ENCODE data around the gene FUCA1.
"Not testable (repeated sequence)": the region's sequence is repeated elsewhere in the genome, so short reads cannot be mapped to it uniquely, and the experiment has no call there.

Gene FUCA1

DNA sequence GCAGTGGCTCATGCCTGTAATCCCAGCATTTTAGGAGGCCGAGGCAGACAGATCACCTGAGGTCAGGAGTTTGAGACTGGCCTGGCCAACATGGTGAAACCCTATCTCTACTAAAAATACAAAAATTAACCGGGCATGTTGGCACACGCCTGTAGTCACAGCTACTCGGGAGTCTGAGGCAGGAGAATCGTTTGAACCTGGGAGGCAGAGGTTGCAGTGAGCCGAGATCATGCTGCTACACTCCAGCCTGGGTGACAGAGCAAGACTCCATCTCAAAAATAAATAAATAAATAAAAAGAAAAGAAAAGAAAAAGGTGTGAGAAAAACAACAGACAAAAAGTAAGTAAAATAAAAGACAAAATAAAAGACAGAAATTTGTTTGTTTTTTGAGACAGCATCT lies 33.9 kb downstream of the FUCA1 start:
- DNase-seq, result not testable (repeated sequence)

DNA sequence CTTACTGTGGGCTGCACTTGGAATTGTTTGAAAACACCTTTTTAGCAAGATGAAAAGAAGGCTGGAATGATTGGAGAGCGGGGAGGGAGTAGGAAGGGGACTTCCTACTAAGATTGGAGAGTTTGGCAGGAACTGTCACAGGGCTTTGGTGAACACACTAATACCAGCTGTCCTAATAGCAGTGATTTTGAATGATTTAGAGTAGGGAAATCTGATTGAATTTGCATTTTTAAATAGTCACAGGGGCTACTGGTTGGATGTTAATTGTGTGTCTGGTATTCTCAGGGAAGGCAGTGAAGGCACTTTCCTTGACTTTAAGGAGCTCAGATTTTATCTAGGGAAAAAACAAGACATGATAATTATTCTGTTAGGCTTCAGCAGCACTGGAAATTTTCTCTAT lies 40.4 kb downstream of the FUCA1 start:
- DNase-seq, result no peak

DNA sequence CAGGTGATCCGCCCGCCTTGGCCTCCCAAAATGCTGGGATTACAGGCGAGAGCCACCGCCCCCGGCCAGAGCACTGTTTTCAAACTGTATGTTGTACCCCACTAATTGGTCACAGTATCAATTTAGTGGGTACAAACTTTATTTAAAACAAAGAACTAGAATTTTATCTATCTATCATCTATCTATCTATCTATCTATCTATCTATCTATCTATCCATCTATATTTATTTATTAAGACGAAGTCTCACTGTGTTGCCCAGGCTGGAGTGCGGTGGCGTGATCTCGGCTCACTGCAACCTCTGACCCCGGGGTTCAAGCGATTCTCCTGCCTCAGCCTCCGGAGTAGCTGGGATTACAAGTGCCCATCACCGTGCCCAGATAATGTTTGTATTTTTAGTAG lies 41.5 kb downstream of the FUCA1 start:
- not testable (repeated sequence) for DNase-seq

DNA sequence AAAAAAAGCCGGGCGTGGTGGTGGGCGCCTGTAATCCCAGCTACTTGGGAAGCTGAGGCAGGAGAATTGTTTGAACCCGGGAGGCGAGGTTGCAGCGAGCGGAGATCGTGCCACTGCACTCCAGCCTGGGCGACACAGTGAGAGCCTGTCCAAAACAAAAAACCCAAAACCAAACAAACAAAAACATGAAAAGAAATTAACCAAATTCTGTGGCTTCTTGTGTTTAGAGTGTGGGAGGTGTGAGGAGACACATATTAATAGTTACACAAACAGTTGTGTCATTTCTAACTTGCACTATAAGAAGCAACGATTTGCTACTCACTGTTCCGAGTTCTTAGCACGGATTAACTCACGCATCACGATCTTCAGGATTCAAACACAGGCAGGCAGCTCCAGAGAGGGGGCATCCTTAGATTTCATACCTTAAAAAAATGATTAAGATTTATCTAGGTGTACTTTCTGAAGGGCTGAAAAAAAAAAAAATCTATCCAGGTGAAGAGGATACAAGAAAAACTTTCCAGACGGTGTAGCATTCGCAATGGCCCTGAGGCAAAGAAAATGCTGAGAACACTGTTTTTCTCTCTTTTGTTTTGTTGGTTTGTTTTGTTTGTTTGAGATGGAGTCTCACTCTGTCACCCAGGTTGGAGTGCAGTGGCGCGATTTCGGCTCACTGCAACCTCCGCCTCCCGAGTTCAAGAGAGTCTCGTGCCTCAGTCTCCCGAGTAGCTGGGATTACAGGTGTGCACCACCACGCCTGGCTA lies 42.1 kb downstream of the FUCA1 start:
- DNase-seq, result no peak

DNA sequence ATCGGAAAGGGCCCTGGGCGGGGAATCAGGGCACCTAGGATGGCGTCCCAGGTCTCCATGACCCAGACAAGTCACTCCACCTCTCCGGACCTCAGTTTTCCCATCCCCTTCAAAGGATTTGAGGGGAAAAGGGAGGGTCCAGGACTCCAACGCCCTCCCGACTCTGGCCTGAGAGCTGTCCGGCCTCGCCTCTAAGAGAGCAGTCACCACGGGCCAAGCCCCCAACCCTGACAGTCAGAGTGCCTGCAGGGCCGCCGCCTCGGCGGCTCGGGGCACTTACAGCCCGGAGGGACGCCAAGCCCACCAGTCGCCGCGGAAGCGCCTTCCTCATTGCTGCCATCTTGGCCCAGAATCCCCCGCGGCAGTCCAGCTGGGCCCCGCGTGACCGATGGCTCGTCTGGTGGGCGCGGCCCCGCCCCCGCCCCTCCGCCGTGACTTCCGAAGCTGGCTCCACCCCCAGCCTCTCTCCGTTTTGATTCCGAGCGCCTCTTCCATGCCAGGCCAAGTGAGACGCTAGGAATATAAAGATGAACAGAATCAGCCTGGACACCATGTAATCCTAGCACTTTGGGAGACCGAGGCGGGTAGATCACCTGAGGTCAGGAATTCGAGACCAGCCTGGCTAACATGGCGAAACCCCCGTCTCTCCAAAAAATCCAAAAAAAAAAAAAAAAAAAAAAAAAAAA lies 42.9 kb downstream of the FUCA1 start, which contains the start of gene HMGCL:
Gene HMGCL (minus strand): TSS at position 354 of the 686 bp plus-strand sequence. CDS start 14 bp downstream, at position 340.
- peak; percentile 75 for DNase-seq

DNA sequence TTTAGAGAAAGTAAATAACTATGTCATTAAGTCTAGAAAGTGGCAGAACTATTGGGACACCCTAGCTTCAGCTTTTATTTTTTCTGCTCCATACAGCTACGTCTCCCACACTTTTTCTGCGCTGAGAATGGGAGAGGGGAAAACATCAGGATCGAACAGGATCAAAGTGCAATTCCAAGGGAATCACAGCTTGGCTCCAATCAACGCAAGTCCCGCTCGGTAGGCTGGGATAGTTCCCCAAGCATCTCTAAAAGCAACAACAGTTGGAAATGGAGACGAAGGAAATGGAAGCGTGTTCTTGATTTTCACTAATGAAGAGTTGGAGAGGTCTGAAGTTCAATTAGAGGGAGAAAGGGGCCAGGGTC lies 43.4 kb downstream of the FUCA1 start:
- DNase-seq, result no peak

DNA sequence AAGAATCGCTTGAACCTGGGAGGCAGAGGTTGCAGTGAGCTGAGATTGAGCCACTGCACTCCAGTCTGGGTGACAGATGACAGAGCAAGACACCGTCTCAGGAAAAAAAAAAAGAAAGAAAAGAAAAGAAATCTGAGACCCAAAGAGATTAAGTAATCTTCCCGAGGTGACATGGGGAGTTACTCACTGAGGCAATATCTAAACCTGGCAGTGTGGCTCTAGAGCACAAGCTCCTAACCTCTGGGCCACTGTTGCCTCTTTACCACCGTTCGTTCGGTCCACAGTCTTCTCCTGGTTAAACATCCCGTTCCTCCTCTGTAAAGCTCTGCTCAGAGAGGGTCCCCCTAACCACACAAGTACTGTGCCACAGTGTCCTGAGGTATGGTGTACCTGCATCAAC lies 44.3 kb downstream of the FUCA1 start:
- DNase-seq, result no peak

DNA sequence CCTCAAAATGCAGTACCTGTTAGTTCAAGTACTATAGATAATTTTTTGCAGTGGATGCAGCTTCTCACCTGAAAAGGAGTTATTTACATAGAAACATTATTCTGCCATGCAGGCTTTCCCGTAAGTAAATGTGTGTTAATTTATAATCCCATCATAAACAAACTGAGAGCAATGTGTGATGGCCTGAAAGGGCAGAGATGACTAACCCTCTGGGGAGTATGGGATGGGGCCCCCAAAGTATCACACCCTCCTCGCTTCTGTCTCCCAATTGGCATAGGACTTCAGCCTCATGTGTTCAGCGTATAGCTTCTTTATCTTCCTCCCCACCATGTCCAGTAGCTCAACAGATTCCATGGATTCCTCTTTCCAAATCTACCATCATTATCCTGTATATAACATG lies 50.5 kb downstream of the FUCA1 start:
- DNase-seq, result no peak

DNA sequence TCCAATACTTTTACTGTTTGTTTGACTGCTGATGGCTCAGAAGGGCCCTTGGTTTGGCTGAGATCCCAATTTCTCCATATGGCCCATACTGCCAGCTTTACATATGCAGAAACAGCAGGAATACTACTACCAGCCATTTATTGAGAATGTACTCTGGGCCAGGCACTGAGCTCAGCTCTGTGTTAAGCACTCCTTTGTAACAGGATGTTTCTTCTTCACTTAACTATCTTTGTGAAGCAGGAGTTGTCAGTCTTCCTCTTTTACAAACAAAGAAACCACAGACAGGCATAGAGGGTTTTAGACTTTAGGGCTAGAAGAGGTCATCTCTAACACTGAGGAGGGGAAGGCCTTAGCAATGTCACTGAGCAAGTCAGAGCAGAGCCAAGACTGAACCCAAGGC lies 51.2 kb downstream of the FUCA1 start:
- no peak for DNase-seq

DNA sequence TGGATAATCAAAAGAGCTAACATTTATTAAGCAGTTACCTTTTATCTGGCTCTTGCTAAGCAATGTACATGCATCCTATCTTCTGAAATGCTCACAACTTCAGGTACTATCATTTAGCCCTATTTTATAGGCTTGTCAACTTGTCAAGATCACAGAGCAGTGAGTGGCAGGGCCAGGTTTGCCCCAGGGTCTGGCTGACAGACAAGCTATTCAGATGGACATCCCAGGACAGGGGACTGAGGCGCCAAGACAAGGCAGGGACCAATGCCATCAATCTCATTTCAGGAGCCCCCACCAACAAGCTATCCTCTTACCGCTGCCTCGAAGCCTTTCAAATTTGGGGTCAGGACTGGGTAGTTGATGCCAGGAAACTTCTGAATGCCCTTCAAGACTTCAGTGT lies 51.7 kb downstream of the FUCA1 start:
- no peak for DNase-seq

DNA sequence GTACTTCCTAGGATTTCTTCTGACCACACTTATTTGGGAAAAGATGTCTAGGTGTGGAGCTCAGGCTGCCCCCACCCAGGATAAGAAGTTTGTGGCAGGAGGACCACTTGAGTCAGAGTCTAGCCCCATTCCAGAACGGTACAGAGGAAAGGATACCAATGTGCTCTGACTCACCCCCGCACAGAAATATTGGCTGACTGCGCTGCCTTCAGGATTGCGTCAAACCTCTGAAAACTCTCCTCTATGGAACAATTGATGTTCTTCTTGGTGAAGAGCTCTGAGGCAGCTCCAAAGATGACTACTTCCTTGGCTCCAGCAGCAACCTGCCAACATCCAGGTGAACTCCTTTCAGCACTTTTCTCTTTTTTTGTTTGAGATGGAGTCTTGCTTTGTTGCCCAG lies 54.1 kb downstream of the FUCA1 start:
- no peak for DNase-seq

DNA sequence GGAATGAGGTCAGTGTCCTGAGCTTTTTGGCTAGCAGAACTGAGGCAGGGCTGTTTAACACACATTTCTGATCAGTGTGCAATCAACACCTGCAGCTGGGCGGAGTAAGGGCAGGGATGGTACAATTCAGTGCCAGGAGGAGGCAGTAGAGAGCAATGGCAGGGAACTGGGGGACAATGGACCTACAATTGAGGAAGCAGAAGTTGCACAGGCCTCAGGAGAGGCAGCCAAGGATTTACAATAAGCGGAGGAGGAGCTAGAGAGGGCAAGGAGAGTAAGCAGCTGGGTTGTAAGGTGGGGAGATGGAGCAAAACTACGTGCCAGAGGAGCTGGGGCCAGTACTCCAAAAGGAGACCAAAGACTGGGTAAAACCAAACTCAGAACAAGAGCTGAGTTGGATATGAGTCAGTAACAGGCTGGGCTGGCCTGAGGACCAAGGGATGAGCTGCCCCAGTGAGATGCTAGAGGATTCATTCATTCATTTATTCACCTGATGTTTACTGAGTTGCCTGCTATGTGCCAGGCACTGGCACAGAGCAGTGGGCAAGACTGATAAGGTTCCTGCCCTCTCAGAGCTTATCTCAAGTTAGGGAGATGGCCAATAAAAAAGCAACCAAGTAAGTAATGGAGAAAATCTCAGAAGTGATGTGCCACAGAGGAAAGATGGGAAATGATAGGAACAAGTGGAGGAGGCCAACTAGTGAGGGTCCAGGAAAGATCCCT lies 57.1 kb downstream of the FUCA1 start:
- no peak for DNase-seq

DNA sequence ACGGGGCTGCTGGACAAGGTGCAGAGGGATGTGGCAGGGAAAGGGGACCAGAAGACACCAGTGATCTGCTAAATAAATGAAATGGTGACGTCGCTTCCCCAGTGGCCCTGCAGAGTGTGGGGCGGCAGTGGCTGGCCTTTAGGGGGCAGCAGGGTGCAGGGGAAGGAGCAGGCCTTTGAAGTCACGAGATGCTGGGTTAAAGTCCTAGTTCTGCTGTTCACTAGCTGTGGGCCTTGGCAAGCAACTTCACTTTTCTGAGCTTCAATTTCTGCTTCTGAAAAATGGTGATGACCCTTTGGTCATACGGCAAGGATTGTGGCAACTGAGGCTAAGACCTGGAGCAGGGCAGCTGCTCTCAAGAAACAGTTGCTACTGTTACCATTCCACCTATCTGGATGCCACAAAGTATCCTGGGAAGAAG lies 58.3 kb downstream of the FUCA1 start:
- no peak for DNase-seq

DNA sequence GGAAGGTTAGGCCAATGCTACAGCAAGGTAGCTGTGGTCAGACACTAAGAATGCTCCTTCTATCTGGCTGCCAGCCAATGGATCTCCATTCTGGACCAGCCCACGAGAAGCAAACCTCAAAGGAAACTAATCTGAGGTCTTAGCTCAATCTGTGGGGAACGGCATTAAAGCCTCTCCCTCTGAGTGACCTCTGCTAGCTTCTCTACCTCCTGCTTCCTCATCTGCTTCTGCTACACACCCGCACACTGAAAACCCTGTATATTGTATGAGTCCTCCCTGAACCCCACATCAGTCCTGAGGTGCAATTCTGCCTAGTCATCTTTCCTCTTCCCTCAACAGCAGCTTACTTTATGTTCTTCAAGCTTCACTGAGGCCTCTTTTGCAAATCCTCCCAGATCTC lies 60.6 kb downstream of the FUCA1 start:
- no peak for DNase-seq

DNA sequence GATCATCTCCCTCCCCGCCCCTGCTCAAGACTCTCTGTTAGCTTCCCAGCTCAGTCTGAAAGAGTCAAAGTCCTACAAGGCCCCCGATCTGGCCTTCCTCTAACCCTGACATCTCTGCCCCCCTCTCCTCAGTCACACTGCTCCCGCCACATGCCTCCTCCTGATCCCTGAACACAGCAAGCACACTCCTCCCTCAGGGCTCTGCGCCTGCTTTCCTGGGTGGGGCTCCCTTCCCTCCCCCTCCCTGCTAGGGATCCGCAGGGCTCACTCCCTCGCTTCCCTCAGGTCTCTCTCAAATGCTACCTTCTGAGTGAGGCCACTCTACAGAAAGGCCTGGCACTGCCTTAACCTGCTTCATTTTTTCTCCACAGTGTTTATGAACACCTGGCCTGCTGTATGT lies 61.8 kb downstream of the FUCA1 start:
- no peak for DNase-seq

DNA sequence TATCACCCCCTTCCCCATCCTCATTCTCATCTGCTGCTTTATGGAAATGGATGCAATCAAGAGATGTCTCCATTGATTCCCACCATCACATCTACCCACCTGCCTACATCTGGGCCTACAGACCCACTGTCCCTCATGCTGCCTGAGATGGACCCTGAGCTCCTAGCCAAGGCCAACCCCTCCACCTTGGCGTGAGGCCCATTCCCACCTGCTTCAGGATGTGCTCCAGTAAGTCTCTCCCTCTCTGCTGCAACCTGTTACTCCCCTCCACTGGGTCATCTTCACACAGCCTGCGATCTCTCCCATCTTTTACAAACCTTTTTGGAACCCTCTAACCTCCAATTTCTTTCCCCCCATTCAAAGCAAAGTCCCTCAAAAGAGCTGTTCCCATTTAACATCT lies 63.1 kb downstream of the FUCA1 start:
- DNase-seq, result no peak

DNA sequence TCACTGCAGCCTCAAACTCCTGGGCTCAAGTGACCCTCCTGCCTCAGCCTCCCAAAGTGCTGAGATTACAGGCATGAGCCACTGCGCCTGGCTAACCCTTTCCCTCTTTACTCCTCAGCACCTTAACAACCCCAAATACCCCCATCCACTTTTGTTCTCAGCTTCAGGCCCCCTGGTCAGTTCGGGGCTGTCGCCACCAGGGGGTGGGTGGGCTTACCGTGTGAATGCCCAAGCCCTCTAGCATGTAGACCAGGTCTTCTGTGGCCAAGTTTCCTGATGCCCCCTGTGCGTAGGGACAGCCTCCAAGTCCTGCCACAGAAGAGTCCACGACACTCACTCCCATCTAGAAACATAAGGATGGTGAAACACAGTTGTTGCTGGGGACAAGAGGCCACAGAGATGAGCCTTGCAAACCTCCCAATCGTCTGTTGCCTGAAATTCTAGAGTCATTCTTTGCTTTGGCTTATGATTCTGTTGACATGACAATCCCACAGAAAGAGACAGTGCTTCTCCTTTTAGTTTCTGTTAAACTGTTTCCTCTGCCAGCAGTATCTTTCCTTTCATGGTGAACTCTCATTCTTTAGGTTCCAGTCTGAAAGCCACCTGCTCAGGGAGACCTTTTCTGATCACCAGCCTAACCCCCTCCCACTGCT lies 63.8 kb downstream of the FUCA1 start:
- DNase-seq, result no peak

DNA sequence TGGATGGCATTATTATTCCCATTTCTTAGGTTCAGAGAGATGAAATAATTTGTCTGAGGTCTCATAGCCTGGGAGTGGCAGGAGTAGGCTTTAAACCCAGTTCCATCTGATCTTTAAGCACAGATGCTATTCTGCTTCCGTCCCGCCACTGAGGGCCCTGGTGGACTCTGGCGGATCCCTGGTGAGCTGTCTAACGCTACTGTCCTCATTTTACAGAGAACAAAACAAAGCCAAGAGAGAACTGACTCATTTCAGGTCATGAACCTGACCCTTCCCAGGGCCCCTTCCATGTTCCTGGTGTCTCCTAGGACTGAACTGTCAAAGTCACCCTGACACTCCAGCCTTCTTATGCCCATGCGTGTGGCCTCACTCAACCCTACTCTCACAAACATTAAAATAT lies 64.4 kb downstream of the FUCA1 start:
- DNase-seq, result no peak

DNA sequence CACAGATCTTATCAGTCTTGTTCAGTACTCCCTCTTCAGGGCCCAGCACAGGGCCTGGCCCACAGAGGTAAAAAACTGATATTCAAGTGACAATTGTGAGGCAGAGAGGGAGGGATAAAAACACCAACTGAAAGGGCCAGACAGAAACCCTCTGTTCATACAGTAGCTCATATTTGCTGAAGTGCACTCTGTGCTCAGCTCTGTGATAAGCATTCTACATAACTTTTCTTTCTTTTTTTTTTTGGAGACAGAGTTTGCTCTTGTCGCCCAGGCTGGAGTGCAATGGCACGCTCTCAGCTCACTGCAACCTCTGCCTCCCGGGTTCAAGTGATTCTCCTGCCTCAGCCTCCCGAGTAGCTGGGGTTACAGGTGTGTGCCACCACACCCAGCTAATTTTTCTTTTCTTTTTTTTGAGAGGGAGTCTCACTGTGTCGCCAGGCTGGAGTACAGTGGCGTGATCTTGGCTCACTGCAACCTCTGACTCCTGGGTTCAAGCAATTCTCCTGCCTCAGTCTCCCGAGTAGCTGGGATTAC lies 65.2 kb downstream of the FUCA1 start:
- DNase-seq, result not testable (repeated sequence)

DNA sequence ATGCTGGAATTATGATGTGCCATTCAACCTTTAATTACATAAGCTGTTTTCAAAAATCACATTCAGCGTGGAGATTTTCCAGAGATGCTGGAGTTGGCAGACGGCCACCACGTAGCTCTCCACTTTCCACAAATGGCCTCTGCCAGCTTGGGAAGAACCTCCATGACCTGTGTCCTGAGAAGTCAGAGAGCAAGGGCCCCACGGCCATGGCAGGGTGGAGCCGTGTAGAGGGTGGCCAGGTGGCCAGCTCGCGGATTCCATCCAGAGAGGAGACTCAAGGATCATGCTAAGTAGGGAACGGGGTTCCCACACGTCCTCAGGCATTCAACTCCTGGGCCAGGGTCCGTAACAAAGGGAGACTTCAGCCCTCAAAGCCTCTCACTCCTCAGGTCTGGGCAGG lies 66.2 kb downstream of the FUCA1 start:
- DNase-seq, result no peak

DNA sequence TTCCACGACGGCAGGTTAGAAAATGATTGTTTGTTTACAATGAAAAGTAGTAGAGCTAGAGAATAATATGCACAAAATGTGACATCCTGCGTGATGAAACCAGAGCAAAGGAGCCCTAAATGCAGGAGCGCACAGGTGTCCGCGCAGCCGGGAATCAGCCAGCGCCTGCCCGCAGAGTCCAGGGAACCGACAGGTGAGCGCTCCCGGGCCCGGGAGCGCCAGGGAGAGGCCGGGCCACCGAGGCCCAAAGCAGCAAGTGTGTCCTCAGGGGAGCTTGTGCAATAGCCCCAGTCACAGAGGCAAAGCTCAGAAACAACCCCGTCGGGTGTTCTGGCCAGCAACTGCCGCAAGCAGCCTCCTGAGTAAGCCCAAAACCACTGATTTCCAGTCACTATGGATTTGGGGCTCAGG lies 66.7 kb downstream of the FUCA1 start:
- no peak for DNase-seq

DNA sequence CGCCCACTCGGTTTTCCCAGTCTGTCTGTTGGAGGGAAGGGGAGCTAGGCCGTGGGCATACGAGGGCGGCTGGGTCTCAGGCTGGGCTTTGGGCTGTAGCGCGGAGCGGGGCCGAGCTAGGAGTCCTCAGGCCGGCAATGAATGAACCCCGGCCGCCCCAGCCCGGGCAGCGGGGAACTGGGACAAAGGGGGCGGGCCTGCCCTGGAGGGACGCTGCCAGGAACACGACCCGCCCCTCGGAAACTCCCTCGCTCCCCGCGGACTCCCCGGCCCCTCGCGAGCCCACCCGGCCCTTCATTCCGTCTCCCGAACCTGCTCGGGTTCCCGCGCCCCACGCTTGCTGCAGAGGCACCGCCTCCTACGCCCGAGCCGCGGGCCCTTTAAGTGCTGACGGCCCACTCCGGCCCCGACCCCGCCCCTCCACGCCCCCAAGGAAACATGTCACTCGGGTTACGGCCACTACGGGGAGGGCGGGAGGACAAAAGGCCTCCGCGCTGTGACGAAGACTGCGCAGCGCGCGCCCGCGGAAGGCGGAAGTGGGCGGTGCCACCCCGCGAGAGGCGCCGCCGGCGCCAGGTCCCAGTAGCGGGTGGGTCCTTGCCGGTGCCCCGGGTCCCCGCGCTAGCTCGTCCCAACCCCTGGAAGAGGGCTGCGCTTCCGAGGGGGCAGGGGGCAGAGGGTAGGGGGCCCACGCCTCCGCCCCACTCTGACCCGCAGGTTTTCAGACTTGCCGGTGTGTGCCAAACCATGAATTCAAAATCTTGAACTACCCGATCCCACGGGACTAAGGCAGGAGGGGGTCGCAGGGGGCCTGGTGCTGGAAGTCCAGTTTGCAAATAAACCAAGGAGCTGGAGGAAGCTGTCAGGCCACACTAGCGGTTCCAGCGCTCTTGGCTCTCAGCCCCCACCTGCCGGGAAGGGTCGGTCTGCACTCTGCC lies 67.4 kb downstream of the FUCA1 start, which contains the start of gene GALE:
Gene GALE (minus strand): TSS at position 355 of the 938 bp plus-strand sequence. CDS start 1,747 bp downstream, outside the sequence.
- DNase-seq, result peak; percentile 83

Data from NCI-H1048 (cell line).